Measurements from ENCODE around the gene ECE2.

The ECE2 gene

DNA sequence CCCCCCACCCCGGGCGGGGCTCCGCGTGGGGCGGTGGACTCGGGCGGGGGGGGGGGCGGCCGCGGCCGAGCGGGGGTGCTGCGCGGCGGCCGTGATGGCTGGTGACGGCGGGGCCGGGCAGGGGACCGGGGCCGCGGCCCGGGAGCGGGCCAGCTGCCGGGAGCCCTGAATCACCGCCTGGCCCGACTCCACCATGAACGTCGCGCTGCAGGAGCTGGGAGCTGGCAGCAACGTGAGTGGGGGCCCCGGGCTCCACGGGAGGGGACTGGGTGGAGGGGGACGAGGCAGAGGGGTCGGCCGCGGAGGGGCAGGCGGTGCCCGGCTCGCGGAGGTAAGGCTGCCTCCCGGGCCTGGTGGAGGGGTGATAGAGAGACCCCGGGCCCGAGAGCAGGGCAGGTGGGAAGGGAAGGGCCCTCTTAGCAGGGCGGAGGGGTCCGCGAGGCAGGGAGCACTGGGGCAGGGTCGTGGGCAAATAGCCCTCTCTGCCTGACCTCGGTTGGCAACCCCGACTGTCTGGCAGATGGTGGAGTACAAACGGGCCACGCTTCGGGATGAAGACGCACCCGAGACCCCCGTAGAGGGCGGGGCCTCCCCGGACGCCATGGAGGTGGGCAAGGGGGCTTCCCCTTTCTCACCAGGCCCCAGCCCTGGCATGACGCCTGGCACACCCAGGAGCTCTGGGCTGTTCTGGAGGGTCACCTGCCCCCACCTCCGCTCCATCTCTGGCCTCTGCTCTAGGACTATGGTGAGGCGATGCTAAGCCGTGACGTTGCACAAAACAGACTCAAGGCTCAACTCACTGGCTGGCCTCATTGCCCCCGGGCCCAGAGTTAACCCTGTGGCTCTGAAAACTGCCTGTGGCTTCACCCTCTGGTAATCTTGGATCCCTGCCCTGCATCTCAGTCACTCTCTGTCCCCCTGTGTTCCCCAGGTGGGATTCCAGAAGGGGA lies at the start of gene ECE2:
ECE2 (plus strand) TSS at position 62 of the 950 bp plus-strand sequence; CDS start at position 194, 132 bp downstream.
- DNase-seq, result no peak

DNA sequence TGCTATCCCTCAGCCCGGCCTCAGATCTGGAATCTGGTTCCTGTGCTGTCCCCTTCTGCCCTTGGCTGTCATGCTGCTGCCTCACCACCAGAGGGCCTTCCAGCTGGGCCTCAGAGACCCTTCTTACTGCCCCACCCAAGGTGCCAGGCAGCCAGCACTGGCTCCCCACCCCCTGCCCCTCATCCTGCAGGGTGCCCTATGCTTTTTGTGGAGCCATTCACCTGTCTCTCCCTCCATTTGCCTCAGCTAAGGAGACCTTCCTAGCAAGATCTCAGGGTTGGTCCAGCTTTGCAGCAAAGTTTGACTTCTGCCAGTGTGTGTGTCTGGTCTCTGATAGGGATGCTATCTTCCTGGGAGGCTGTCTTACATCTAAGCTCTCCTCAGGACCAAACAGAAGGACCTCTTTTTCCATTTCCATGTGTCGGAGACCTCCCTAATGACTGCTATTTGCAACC lies 48.3 kb upstream of the ECE2 start:
- peak; percentile 38 to 46 for DNase-seq

DNA sequence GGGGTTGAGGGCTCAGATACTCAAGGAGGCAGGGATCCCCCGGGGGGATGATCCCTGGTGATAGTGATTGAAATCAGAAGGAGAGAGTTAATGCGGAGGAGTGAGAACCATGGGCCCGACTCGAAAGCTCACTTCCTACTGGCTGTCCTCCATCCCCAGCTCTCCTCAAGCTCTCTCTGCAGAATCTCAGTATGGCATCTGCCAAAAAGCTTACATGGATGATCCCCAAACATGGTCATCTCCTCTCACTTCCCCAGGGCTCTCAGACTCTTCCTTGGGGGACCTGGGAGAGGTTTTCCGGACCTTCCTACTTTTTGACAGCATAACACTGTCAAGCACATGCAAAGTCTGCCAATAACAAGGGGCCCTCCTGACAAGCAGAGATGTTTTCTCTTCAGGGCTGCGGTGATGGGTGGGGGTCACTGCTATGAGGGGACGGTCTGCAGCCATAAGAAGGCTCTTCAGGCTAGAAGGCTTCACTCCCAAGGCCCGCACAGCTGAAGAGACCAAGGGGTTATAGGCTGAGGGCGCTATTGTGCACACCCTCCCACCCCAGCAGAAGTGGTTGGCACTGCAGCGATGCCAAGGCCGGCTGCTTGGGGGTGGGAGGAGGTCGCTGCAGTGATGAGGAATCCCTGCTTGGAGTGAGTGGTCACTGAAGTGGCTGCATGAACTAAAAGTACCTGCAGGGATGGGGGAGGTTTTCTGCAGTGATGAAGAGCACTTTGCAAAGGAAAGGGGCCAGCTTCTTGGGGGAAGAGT lies 47.3 kb upstream of the ECE2 start:
- DNase-seq, result no peak

DNA sequence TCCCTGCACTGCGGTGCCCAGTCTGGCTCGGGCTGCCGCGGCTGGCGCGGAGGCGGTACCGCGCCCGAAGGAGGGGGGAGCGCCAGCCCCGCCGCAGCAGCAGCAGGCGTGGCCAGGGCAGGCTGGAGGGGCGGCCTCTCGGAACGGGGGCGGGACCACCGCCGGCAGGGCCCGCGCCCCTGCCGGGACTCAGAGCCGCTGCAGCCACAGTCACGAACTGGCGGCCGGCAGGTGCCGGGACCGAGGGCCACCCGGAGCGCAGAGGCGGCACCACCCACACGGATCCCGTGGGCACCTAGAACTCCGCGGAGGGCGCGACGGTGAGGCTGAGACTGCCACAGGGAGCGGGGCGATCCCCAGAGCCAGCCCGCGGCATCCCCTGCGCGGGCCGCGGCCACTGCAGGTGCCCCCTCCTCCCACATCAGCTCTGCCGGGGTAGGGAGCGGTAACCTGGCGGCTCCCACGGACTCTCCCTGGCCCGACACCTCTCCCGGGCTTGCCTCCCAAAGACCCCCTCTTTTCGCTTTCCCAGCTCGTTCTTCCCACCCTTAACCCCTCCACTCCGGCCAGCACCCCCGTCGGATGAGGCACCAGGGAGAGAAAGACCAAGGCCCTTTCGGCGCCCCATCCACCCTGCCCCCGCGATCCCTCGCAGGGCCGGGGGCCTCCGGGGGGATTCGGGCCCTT lies 46.3 kb upstream of the ECE2 start, which contains the start of gene VWA5B2:
VWA5B2 (plus strand) TSS at position 192 of the 687 bp plus-strand sequence. CDS start 944 bp downstream, outside the sequence.
- peak; percentile 55 to 56 for DNase-seq

DNA sequence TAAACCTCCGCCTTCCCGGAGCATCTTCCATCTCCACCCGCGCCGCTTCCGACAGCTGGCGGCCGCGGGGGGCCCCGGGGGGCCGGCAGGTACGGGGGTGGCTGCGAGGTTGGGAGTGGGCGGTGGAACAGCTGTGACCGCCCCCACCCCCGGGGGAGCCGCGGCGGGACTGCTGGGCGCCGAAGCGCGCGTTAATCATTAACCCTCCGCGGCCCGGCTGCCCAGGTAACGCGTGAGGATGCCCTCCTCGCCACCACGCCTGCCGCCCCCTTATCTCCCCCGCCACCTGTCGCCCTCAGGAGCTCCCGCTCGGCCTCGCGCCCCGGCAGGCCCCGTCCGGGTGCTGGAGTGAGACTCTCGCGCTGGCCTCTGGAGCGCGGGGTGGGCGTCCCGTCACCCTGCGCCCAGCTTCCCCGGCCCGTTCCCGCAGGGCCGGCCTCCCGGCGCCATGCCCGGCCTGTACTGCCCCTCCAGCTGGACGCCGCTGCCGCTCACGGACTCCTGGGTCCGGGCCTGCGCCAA lies 45.7 kb upstream of the ECE2 start:
- DNase-seq, result no peak

DNA sequence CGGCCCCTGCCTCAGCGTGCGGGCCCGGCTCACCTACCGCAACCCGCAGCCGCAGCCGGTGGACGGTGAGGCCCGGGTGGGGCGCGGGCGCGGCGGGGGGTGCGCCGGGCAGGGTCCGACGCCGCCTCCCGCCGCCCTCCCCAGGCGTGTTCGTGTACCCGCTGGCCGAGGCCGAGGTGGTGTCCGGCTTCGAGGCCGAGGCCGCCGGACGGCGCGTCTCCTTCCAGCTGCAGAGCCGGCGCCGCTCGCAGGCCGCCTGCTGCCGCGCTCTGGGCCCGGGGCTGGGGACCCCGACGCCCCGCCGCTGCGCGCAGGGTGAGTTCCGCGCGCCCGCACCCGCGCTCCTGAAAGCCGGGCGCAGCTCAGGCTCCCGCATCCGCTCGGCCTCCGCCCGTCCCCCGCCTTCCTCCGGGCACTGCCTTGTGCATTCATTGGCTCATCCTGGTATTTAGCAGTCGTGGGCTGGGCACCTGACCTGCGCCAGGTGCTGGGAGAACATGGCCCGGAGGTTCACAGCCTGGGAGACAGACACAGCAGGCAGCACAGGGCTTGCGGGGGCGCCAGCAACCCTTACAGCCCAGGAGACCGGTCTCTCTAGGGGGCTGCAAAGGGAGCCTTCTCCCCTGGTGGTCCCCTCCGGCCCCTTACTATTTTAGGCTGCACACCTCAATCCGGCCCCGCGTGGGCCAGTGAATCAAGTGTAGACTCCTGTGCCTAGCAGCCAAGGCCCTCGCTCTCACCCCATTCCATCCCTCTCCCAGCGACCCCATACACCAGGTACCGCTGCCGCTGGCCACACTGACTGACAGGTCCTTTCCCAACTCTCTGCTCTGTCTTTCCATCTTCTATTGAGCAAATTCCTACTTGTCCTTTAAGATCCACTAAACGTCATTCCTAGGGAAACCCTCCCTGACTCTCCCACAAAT lies 45.0 kb upstream of the ECE2 start:
- no peak for DNase-seq

DNA sequence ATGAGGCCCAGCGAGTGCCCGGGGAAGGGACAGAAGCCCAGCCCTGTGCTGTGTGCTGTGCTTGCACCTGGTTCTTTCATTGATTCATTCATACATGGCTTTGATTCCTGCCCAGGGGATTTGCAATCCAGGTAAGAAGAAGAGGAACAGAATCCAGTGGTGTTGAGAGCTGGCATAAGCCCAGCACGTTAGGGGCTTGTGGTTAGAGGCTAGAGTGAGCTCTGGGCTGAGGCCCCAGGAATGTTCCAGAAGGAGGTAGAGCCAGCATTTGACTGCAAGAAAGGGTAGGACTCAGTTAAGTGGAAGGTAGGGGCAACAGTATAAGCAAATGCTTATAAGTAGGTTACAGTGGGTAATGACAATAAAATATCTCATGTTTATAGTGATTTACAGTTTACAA lies 44.2 kb upstream of the ECE2 start:
- DNase-seq, result no peak

DNA sequence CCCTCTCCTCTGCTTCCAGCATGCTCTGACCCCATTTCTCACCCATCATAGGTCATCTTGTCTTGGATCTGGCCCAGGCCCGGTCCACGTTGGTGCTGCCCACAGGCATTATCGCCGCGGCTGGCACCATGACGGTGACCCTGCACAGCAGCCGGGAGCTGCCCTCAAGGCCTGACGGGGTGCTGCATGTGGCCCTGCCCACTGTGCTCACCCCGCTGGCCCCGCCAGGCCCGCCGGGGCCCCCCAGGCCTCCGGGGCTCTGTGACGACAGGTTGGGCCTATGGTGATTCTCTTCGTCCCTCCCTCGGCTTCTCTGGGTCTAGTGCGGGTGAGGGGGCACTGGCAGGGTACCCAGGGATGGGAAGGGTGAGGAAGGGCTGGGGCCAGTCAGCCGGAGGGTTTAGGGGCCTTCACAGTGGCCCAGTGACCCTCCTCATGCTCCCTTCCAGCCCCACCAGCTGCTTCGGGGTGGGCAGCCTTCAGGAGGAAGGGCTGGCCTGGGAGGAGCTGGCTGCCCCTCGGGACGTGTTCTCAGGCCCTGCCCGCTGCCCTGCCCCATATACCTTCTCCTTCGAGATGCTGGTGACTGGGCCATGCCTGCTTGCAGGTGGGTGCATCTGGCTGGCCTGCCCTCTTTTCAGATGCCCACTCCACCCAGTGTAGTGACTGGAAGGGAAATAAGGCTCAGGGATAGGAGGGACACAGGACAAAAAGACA lies 42.5 kb upstream of the ECE2 start:
- DNase-seq, result no peak

DNA sequence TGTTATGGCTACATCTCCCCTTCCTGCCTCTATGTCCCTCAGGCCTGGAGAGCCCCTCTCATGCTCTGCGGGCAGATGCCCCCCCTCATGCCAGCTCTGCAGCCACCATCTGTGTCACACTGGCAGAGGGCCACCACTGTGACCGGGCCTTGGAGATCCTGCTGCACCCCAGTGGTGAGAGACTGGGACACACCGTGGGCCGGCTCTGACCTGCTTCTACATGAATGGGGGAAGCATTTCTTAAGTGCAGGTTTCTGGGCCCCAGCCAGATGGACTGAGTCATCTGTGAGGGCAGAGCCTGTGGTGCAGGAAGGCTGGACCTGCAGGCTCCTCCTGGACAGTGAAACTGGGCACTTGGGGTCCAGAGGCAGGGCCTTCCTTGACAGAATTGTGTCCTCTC lies 41.6 kb upstream of the ECE2 start:
- no peak for DNase-seq

DNA sequence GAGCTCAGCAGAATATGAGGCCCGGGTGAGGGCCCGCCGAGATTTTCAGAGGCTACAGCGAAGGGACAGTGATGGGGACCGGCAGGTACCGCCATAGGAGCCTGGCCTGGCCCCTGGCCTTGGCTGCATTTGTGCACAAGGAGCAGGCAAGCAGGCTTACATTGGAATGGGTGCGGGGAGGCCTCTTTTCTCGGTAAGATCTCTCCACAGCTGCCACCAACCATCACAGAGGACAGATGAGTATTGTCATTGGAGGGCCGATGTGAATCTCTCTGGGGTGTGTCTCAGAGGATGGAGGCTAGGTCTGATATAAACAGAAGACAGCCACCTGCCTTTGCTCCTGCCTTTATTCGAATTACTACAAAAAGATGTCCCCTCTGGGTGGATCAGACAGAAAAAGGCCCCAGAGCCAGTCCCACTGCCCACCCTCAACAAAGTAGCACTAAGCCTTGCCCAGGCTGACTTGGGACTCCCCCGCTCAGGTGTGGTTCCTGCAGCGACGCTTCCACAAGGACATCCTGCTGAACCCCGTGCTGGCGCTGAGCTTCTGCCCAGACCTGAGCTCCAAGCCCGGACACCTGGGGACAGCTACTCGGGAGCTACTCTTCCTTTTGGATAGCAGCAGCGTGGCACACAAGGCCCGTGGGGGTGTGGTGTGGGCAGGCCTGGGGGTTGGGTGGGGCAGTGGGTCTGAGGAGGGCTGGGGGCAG lies 41.0 kb upstream of the ECE2 start:
- DNase-seq, result no peak

DNA sequence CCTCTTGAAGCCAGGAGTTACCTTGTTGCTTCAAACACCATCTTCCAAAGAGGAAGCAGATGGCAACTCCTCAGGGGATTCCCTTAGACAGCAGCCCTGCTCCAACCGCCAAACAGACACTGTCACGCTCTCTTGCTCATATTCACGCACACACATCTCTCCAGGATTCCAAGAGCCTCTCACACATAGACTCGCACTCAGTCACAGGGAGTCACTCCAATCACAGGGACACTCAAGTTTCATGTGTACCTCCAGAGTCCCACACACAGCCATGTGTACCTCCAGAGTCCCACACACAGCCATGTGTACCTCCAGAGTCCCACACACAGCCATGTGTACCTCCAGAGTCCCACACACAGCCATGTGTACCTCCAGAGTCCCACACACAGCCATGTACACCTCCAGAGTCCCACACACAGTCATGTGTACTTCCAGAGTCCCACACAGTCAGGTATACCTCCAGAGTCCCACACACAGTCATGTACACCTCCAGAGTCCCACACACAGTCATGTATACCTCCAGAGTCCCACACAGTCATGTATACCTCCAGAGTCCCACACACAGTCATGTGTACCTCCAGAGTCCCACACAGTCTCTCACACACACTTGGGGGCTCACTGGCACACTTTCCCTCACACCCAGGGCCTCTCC lies 40.3 kb upstream of the ECE2 start:
- no peak for DNase-seq

DNA sequence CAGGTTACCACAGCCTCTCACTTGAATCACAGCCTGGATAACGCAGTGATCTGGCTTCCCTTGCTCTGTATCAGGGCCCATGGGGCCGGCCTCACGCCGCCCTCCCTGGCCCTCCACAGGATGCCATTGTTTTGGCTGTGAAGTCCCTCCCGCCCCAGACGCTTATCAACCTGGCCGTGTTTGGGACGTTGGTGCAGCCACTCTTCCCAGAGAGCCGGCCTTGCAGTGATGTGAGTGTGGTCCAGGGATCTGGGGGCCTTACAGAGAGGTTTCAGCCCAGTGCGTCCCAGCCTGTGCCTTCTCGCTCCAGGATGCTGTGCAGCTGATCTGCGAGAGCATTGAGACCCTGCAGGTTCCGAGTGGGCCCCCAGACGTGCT lies 39.8 kb upstream of the ECE2 start:
- no peak for DNase-seq

DNA sequence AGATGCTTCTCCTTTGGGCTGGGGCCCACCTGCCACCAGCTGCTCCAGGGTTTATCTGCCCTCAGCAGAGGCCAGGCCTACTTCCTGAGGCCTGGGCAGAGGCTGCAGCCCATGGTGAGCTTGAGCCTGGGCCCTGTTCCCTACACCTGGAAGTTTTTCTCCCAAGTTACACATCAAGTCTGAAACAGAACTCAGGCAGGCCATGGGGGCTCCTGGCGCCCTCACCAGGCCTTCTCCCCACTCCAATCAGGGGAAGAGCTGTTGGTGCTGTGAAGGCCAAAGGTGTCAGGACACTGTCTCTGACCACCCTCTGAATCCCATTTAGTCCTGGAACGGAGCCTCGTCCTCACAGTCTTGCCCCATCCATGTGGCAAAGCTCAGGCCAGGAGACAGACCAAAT lies 39.2 kb upstream of the ECE2 start:
- no peak for DNase-seq

DNA sequence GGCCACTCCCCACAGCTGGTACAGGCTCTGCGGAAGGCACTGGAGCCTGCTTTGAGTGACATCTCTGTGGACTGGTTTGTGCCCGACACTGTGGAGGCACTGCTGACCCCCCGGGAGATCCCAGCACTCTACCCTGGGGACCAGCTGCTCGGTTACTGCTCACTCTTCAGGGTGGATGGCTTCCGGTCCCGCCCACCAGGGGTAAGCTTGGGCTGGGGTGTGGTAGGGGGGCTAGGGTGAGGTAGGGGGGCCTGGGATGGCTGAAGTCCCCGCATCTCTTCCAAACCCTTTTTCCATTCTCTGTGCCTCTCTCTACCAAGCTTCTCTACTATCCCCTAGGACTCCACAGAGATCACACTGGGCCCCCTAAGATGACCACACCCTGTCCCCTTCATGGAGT lies 38.6 kb upstream of the ECE2 start:
- no peak for DNase-seq

DNA sequence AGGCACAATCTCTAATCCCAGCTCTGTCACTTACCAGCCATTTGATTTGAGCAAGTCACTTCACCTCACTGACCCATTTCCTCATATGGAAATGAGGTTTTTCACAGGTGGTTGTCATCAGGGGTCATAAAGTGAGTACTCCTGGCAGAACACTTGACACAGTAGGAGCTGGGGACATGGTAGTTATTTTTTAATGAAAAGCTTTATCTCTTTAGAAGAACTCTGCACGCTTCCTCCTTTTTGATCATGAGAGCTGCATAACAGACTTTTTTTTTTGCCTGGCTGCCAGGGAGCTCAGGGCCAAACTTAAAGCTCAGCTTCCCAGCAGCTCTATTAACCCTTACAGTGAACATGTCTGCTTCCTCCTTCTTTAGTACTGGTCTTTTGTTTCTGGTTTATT lies 38.0 kb upstream of the ECE2 start:
- DNase-seq, result no peak

DNA sequence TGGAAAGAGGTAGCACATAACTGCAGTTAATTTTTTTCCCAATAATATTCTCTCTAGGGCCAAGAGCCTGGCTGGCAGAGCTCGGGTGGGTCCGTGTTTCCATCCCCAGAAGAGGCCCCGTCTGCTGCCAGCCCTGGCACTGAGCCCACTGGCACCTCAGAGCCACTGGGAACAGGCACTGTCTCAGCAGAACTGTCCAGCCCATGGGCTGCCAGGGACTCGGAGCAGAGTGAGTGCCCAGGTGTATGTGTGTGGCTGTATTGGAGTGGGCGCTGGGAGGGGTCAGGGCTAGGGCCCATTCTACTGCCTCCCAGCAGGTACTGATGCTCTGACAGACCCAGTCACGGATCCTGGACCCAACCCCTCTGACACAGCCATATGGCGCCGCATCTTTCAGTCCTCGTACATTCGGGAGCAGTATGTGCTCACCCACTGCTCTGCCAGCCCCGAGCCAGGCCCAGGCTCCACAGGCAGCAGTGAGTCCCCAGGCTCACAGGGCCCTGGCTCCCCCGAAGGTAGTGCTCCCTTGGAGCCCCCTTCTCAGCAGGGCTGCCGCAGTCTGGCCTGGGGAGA lies 37.5 kb upstream of the ECE2 start:
- DNase-seq, result no peak

DNA sequence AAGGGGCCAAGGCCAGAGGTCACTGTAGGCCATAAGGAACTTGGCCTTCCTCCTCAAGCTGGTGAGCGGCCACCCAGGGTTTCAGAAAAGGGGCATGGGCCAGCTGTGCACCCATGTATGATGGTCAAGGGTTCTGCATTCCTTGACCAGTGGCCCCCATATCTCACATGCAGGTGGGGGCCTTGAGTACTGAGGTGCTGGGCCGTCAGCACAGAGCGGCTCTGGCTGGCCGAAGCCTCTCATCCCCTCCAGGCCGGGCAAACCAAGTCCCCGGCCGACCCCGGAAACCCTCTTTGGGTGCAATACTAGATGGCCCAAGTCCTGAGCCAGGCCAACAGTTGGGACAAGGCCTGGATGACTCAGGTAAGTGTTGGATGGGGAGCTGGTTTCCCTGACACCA lies 36.6 kb upstream of the ECE2 start:
- no peak for DNase-seq

DNA sequence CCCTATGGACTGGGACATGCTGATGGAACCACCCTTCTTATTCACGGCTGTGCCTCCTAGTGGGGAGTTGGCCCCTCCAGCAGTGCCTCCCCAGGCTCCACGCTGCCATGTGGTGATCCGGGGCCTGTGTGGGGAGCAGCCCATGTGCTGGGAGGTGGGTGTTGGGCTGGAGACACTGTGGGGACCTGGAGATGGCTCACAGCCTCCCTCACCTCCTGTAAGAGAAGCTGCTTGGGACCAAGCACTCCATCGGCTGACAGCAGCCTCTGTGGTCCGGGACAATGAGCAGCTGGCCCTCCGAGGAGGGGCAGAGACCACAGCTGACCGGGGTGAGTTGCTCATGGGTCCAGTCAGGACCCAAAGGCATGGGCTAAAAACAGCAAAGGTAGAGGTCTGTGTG lies 36.1 kb upstream of the ECE2 start:
- no peak for DNase-seq

DNA sequence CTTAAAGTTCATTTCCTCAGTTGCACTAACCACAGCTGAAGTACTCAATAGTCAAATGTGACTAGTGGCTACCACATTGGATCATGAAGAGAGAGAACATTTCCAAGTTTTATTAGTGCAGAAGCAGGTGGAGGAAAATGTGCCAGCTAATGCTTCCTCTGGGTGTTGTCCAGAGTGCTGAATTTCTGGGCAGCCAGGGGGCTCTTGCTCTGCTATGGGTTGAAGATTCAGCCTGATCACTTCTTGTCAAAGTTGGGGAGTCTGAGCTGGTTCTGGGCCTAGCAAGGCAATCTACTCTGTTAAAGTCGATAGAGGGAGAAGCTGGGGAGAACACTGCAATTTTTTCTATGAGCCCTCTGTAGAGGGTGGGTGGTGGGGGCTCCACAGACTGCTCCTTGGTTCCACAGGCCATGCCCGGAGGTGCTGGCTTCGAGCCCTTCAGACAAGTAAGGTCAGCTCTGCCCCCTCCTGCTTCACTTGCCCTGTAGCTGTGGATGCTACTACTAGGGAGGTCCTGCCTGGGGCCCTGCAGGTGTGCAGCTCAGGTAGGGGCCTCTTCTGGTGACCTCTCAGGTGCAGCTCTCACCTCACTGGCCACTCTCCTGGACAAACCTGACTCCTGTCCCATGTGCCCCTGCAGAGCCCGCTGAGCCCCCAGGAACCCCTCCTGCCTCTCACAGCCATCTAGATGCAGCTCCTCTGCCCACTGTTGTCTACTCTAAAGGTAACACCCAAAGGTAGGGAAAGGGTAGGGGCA lies 35.3 kb upstream of the ECE2 start:
- no peak for DNase-seq

Measured in activated CD4-positive, alpha-beta T cell treated with anti-CD3 and anti-CD28 coated beads, Interleukin-2, amount 50 U/mL, for 4 hours (primary cell).